ENCODE data around the gene TNFRSF19. TPM values are rescaled to one million over a fixed set of nuclear protein-coding genes. Genes with fewer than 3 reads are reported as not detected.

Gene TNFRSF19
- total RNA-seq, 2 experiments from 2014 or later: not detected

GRCh38 chr13:23608701-23609413 is 38.6 kb downstream of the TNFRSF19 start:
- DNase-seq (ENCODE audit: low spot score): no peak
- Histone ChIP-seq H3K9me3 (ENCODE audit: low read length) (no peaks in the 10 kb centered on the region), H3K27ac (ENCODE audit: low read depth, low read length, poor library complexity, severe bottlenecking) (no peak overlapping the region), H3K4me2 (ENCODE audit: low read length) (no peak overlapping the region), H3K9me2 (ENCODE audit: insufficient read depth, low read length) (0 out of 2 replicates have a peak, but pooled peaks cover under 1% of the 10 kb centered on the region), H3K4me3 (ENCODE audit: low read depth, low read length, poor library complexity, severe bottlenecking) (no peak overlapping the region), H2AFZ (ENCODE audit: low read length) (no peak overlapping the region), H3K4me1 (ENCODE audit: insufficient read depth, low read length, poor library complexity, severe bottlenecking) (no peaks in the 10 kb centered on the region), H3K79me2 (ENCODE audit: insufficient read depth, low read depth, low read length) (no peaks in the 10 kb centered on the region), H4K20me1 (ENCODE audit: insufficient read depth, low read length) (no peaks in the 10 kb centered on the region), H3K36me3 (ENCODE audit: insufficient read depth, low read length) (no peaks in the 10 kb centered on the region)
- TF ChIP-seq, protein P1, sequence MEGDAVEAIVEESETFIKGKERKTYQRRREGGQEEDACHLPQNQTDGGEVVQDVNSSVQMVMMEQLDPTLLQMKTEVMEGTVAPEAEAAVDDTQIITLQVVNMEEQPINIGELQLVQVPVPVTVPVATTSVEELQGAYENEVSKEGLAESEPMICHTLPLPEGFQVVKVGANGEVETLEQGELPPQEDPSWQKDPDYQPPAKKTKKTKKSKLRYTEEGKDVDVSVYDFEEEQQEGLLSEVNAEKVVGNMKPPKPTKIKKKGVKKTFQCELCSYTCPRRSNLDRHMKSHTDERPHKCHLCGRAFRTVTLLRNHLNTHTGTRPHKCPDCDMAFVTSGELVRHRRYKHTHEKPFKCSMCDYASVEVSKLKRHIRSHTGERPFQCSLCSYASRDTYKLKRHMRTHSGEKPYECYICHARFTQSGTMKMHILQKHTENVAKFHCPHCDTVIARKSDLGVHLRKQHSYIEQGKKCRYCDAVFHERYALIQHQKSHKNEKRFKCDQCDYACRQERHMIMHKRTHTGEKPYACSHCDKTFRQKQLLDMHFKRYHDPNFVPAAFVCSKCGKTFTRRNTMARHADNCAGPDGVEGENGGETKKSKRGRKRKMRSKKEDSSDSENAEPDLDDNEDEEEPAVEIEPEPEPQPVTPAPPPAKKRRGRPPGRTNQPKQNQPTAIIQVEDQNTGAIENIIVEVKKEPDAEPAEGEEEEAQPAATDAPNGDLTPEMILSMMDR (conservative IDR thresholded peaks at IDR 0.05; ENCODE audit: low read length): no peak
- no peak for TF ChIP-seq EZH2phosphoT487 (IDR thresholded peaks at IDR 0.05; ENCODE audit: borderline replicate concordance, low read depth, low read length)
- intact Hi-C loops (cut with micrococcal nuclease; ENCODE audit: unreplicated experiment): no loop called here
- ChIA-PET CTCF (ENCODE audit: unreplicated experiment) (no interaction called here), POLR2A (interaction anchor here (0.6 to 0.8 kb wide), 2 partner anchors 195 to 219 kb away, joined by 3 to 4 read pairs; no protein-coding TSS in a partner anchor)
- BruUV-seq (replicated peaks): no TSS peak

DNA sequence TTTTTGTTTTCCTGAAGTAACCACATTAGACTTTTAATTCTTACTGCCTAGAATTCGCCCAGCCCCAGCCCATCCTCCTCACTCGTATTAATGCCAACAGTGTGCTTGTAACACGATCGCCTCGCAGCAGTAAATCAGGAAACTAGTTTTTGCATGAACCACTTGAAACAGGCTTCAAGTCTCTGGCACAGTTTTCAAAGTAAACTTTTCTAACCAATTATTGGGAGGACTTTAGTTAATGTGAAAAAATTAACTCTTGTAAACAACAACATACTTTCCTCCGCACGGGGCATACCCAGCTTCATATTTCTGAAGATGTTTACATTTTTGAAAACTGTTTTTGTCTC is 39.2 kb downstream of the TNFRSF19 start:
- intact Hi-C loops (cut with micrococcal nuclease; ENCODE audit: unreplicated experiment): no loop called here
- H3K4me2 ChIP-seq (ENCODE audit: low read length): no peak overlapping the region
- ChIA-PET POLR2A (no interaction called here), CTCF (ENCODE audit: unreplicated experiment) (no interaction called here)
- no peaks in the 10 kb centered on the region for H3K4me1 ChIP-seq (ENCODE audit: insufficient read depth, low read length, poor library complexity, severe bottlenecking)
- H3K27ac ChIP-seq (ENCODE audit: low read depth, low read length, poor library complexity, severe bottlenecking): no peak overlapping the region
- no peak overlapping the region for H3K4me3 ChIP-seq (ENCODE audit: low read depth, low read length, poor library complexity, severe bottlenecking)
- H3K9me3 ChIP-seq (ENCODE audit: low read length): no peaks in the 10 kb centered on the region
- no peaks in the 10 kb centered on the region for H3K36me3 ChIP-seq (ENCODE audit: insufficient read depth, low read length)
- H3K9me2 ChIP-seq (ENCODE audit: insufficient read depth, low read length): no peaks in the 10 kb centered on the region
- H2AFZ ChIP-seq (ENCODE audit: low read length): no peak overlapping the region
- TF ChIP-seq EZH2phosphoT487 (IDR thresholded peaks at IDR 0.05; ENCODE audit: borderline replicate concordance, low read depth, low read length): no peak
- TF ChIP-seq, protein P1 (conservative IDR thresholded peaks at IDR 0.05; ENCODE audit: low read length): no peak
- no peak for DNase-seq (ENCODE audit: low spot score)
- no peaks in the 10 kb centered on the region for H4K20me1 ChIP-seq (ENCODE audit: insufficient read depth, low read length)
- BruUV-seq (replicated peaks): no TSS peak
- no peaks in the 10 kb centered on the region for H3K79me2 ChIP-seq (ENCODE audit: insufficient read depth, low read depth, low read length)

DNA sequence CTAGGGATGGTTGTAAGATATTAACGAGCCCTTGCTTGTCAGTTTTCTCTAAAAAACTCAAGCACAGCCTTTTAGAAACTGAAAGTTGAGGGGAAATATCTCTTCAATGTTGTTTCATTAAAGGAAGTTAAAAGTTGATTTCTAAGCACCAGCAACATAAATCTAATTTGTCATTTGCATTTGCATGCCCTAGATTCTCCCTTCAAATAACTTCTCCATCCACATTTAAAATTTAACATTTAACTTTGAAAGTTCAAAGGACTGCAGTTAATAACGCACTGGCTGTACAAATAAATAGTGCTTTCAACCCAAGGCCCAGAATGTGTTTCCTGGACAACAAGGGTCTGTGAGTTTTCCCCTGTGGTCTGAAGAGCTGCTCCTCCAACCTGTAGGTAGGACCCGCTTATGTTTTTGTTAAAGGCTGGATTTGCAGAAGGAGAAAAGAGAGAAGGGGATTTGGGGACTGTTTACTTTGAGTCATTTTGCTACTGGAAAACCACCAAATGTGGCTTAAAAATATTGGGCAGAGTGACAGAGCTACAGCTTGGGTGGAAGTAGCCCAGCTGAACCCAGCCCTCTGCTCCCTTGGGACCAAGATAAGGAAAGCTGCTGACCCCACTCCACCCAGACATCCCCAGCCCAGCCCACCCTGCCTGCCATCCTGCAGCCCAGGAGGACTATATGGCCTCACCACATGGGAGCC is 39.8 kb downstream of the TNFRSF19 start:
- TF ChIP-seq, protein P1 (conservative IDR thresholded peaks at IDR 0.05; ENCODE audit: low read length): no peak
- TF ChIP-seq EZH2phosphoT487 (IDR thresholded peaks at IDR 0.05; ENCODE audit: borderline replicate concordance, low read depth, low read length): no peak
- Histone ChIP-seq H3K9me2 (ENCODE audit: insufficient read depth, low read length) (no peaks in the 10 kb centered on the region), H3K4me2 (ENCODE audit: low read length) (no peak overlapping the region), H3K79me2 (ENCODE audit: insufficient read depth, low read depth, low read length) (no peaks in the 10 kb centered on the region), H3K36me3 (ENCODE audit: insufficient read depth, low read length) (no peaks in the 10 kb centered on the region), H2AFZ (ENCODE audit: low read length) (no peak overlapping the region), H3K9me3 (ENCODE audit: low read length) (no peaks in the 10 kb centered on the region), H3K4me1 (ENCODE audit: insufficient read depth, low read length, poor library complexity, severe bottlenecking) (no peaks in the 10 kb centered on the region), H3K4me3 (ENCODE audit: low read depth, low read length, poor library complexity, severe bottlenecking) (no peak overlapping the region), H4K20me1 (ENCODE audit: insufficient read depth, low read length) (no peaks in the 10 kb centered on the region), H3K27ac (ENCODE audit: low read depth, low read length, poor library complexity, severe bottlenecking) (no peak overlapping the region)
- CTCF ChIA-PET (ENCODE audit: unreplicated experiment): no interaction called here
- POLR2A ChIA-PET: interaction anchor here (0.6 kb wide), 1 partner anchor 1755 kb away, joined by 3 read pairs; no protein-coding TSS in a partner anchor
- no TSS peak for BruUV-seq (replicated peaks)
- intact Hi-C loops (cut with micrococcal nuclease; ENCODE audit: unreplicated experiment): no loop called here
- no peak for DNase-seq (ENCODE audit: low spot score)

Data from OCI-LY7 (cell line).